Tibial nerve (tissue), 4 donors: Measurements from ENCODE around the gene INPP4B. TPM values are rescaled to one million over a fixed set of nuclear protein-coding genes. Genes with fewer than 3 reads are reported as not detected.

Source experiments
- DNase-seq, 2 donors: peaks; one replicate each; pipeline ENCODE4 v3.0.0-alpha.2; 2019; ENCODE audit warnings: low spot score in 2 of 2
- H3K27ac ChIP-seq, 4 donors: fragments of 200-600 bp; sonication (generic) in 3 of 4; one replicate each; pipeline ENCODE4 v1.5.1; 2017 to 2019; ENCODE audit warnings: mild to moderate bottlenecking in 1 of 4
- H3K27me3 ChIP-seq, 2 donors: fragments of 200-600 bp; sonication (generic) in 1 of 2; one replicate each; pipeline versions ENCODE4 v1.5.1 to v1.6.0; 2017 to 2019
- H3K36me3 ChIP-seq, 3 donors: fragments of 200-600 bp; sonication (generic); one replicate each; pipeline ENCODE4 v1.5.1; 2018 to 2019
- H3K4me1 ChIP-seq, 4 donors: fragments of 200-600 bp; sonication (generic) in 3 of 4; one replicate each; pipeline ENCODE4 v1.5.1; 2017 to 2019
- H3K4me3 ChIP-seq, 4 donors: fragments of 200-600 bp; sonication (generic) in 3 of 4; one replicate each; pipeline ENCODE4 v1.5.1; 2017 to 2019; ENCODE audit warnings: mild to moderate bottlenecking in 1 of 4, moderate library complexity in 1 of 4
- H3K9me3 ChIP-seq, 4 donors: fragments of 200-600 bp; sonication (generic) in 3 of 4; one replicate each; pipeline ENCODE4 v1.5.1; 2017 to 2019
- EP300 ChIP-seq, 2 donors: sonication (generic); formaldehyde crosslinking; IDR thresholded peaks; one replicate each; pipeline ENCODE4 v1.6.1; 2017; ENCODE audit warnings: antibody characterized with exemption in 2 of 2, mild to moderate bottlenecking in 1 of 2
- POLR2A ChIP-seq, 2 donors: fragments of 450-650 bp; IDR thresholded peaks; one replicate each; pipeline ENCODE4 v1.6.1; 2017; ENCODE audit warnings: antibody characterized with exemption in 2 of 2, mild to moderate bottlenecking in 2 of 2, moderate library complexity in 2 of 2
- WGBS, 2 donors: methylation state at CpG; one replicate each; pipeline ENCODE4 v1.1.5; 2018; 5-methylcytosine and 5-hydroxymethylcytosine counted together
- total RNA-seq, 4 donors: library from RNA; depleted of rRNA; stranded (reverse); fragments of >200 nt; gene quantifications; one replicate each; pipeline ENCODE4 v1.1.0, GENCODE V29; 2016
- TF ChIP-seq, protein P1 (sequence below), 5 experiments: fragments of 200-600 bp in 3 of 5; fragments of 450-650 bp in 2 of 5; sonication (generic) in 3 of 5; IDR thresholded peaks; one replicate each; pipeline ENCODE4 v1.5.1; 2016 to 2019; ENCODE audit warnings: antibody characterized with exemption in 5 of 5, mild to moderate bottlenecking in 3 of 5, moderate library complexity in 2 of 5

The INPP4B gene
- total RNA-seq, 4 donors from 2014 or later: 16.3 to 32.4 (median 24.8) TPM

DNA sequence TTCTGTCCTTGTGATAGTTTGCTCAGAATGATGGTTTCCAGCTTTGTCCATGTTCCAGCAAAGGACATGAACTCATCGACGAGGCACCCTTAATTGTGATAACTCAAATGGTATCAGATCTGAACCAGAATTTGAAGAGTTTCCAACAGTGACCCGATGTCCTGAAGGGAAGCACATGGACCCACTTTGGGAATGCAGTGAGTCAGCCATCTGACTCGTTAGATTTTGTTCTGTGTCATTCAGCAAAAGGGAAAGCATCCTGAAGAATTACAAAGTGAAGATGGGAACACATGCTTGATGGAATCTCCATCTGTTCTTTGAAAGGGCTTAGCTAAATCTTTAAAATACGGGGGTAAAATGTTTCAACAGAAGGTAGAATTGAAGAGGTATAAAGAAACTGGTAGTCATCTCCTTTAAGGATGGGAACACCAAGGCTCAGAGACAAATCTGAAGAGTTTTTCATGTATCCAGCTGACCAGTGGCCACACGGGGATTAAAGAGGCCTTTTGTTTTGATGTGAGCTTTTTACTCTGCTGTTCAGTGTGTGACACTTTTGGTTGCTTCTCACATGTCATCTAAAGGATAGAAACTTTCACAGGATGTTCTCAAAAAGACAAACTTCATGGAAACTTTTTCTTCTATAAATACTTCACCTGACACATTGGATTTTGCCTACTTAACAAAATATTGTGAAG lies 393.8 kb downstream of the INPP4B start:
- WGBS, 2 donors: 64 to 76% methylated on average over 6 of the region's 6 CpGs
- no peaks in the 10 kb centered on the region for H3K4me1 ChIP-seq
- DNase-seq: no peak
- H3K36me3 ChIP-seq: no peaks in the 10 kb centered on the region
- H3K27me3 ChIP-seq: no peaks in the 10 kb centered on the region
- no peak overlapping the region for H3K4me3 ChIP-seq
- no peak overlapping the region for H3K27ac ChIP-seq
- H3K9me3 ChIP-seq: no peaks in the 10 kb centered on the region
- TF ChIP-seq POLR2A (IDR thresholded peaks at IDR 0.05) (no peak), EP300 (IDR thresholded peaks at IDR 0.05) (no peak)
- TF ChIP-seq, protein P1, sequence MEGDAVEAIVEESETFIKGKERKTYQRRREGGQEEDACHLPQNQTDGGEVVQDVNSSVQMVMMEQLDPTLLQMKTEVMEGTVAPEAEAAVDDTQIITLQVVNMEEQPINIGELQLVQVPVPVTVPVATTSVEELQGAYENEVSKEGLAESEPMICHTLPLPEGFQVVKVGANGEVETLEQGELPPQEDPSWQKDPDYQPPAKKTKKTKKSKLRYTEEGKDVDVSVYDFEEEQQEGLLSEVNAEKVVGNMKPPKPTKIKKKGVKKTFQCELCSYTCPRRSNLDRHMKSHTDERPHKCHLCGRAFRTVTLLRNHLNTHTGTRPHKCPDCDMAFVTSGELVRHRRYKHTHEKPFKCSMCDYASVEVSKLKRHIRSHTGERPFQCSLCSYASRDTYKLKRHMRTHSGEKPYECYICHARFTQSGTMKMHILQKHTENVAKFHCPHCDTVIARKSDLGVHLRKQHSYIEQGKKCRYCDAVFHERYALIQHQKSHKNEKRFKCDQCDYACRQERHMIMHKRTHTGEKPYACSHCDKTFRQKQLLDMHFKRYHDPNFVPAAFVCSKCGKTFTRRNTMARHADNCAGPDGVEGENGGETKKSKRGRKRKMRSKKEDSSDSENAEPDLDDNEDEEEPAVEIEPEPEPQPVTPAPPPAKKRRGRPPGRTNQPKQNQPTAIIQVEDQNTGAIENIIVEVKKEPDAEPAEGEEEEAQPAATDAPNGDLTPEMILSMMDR (IDR thresholded peaks at IDR 0.05): no peak

DNA sequence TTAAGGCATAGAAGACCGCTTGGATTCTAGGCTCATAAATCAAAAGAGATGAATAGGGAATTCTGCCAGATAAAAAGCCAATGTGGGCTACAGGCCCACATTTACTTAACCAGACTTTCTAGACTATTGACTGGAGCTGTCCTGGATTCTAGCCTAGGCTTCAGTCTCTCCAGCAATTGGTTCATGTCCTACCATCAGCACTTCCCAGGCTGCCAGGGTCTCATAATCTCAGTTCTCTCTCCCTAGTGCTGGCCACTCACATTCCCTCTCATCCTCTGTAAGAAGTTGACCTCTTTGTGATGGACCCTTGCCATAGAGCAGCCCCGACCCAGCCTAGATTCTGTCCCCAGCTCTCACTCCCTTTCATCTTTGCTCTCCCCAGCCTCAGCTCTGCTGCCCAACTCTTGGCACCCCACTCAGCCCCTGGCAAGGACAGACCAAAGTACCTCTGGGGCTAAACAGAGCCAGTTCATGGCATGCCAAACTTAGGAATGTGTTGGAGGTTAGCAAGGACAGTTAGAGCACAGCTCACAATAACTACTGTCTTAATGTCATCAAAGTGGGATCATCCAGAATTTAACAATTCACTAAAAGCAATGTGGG lies 396.2 kb downstream of the INPP4B start:
- no peaks in the 10 kb centered on the region for H3K4me1 ChIP-seq
- H3K9me3 ChIP-seq: no peaks in the 10 kb centered on the region
- H3K36me3 ChIP-seq: no peaks in the 10 kb centered on the region
- no peaks in the 10 kb centered on the region for H3K27me3 ChIP-seq
- H3K4me3 ChIP-seq: no peak overlapping the region
- no peak for DNase-seq
- TF ChIP-seq, protein P1 (IDR thresholded peaks at IDR 0.05): no peak
- no peak for TF ChIP-seq EP300 (IDR thresholded peaks at IDR 0.05)
- no peak for TF ChIP-seq POLR2A (IDR thresholded peaks at IDR 0.05)
- 51 to 52% methylated on average over 2 of the region's 2 CpGs for WGBS, 2 donors
- H3K27ac ChIP-seq: no peak overlapping the region

DNA sequence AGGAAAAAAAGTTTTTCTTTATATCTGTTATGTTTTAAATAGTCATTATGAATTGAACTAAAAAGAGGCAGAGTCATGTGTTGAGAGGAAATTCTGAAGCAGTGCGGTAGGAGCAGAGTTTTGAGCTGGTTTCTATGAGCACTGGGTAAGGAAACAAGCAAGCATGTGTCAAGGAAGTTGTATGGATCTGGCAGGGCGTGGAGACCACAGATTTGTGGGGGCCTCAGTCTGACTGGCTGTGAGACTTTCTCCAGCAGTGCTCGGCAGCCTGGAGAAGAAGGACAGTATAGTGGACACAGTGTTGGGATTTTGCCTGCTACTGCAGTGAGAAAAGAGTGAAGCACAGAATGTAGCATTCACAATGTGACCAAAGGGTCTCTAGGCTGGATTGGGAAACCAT lies 399.1 kb downstream of the INPP4B start:
- no peak for DNase-seq
- Histone ChIP-seq H3K27me3 (no peaks in the 10 kb centered on the region), H3K4me3 (no peak overlapping the region), H3K27ac (no peak overlapping the region), H3K9me3 (no peaks in the 10 kb centered on the region), H3K4me1 (no peaks in the 10 kb centered on the region), H3K36me3 (no peaks in the 10 kb centered on the region)
- 61 to 69% methylated on average over 3 of the region's 3 CpGs for WGBS, 2 donors
- TF ChIP-seq, protein P1 (IDR thresholded peaks at IDR 0.05): no peak
- TF ChIP-seq POLR2A (IDR thresholded peaks at IDR 0.05): no peak
- no peak for TF ChIP-seq EP300 (IDR thresholded peaks at IDR 0.05)

DNA sequence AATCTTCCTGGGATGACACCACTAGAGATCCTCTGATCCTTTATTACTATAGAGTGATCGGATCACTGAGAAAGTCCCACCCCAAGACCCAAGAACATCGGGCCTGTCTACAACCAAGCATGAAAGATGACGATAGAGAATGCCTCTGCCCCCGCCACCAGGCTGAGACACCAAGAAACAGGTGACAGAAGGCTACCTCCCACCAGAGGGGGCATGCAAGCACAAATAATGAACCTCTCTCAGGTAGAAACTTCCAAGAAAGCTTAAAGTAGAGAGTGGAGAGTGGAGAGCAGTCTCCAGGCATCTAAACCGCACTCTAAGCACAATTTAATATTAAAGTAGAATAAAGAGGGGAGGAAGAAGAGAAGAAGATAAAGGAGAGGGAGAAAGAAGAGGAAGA lies 402.6 kb downstream of the INPP4B start:
- TF ChIP-seq, protein P1 (IDR thresholded peaks at IDR 0.05): no peak
- TF ChIP-seq POLR2A (IDR thresholded peaks at IDR 0.05) (no peak), EP300 (IDR thresholded peaks at IDR 0.05) (no peak)
- H3K4me1 ChIP-seq: no peaks in the 10 kb centered on the region
- WGBS, 2 donors: 95 to 96% methylated on average over 5 of the region's 5 CpGs
- DNase-seq: no peak
- H3K4me3 ChIP-seq: no peak overlapping the region
- no peaks in the 10 kb centered on the region for H3K9me3 ChIP-seq
- no peaks in the 10 kb centered on the region for H3K27me3 ChIP-seq
- no peaks in the 10 kb centered on the region for H3K36me3 ChIP-seq
- H3K27ac ChIP-seq: no peak overlapping the region

DNA sequence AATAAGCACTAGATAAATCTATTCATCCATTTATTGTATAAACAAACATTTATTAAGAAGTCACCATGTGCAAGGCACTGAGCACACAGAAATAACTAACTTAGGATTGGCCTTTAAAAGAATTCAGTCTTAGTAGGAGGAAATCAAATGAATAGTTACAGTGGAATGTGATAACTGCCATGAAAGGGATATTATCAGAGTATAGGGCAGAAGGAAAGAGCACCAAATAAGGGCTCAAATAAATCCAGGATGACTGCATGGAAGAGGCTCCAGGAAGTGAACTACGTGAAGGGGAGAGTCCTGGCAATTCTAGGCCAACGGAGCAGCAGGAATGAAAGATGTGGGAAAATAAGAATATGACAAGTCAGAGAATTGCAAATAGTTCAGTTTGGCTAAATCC lies 406.0 kb downstream of the INPP4B start:
- no peak overlapping the region for H3K4me3 ChIP-seq
- H3K27me3 ChIP-seq: no peaks in the 10 kb centered on the region
- H3K4me1 ChIP-seq: no peaks in the 10 kb centered on the region
- 83 to 87% methylated on average over 2 of the region's 2 CpGs for WGBS, 2 donors
- DNase-seq: no peak
- no peak overlapping the region for H3K27ac ChIP-seq
- TF ChIP-seq EP300 (IDR thresholded peaks at IDR 0.05) (no peak), POLR2A (IDR thresholded peaks at IDR 0.05) (no peak)
- TF ChIP-seq, protein P1 (IDR thresholded peaks at IDR 0.05): no peak
- H3K36me3 ChIP-seq: no peaks in the 10 kb centered on the region
- peaks cover 0 to 4% (median 0%) of the 10 kb centered on the region in 4 donors for H3K9me3 ChIP-seq
